T-helper 22 cell (primary cell): ENCODE data around the gene MAP2K3.

ENCODE experiments used
- DNase-seq: peaks from one replicate; pipeline ENCODE4 v3.0.0-alpha.2; 2020; ENCODE audit warnings: low read depth

MAP2K3 gene

DNA sequence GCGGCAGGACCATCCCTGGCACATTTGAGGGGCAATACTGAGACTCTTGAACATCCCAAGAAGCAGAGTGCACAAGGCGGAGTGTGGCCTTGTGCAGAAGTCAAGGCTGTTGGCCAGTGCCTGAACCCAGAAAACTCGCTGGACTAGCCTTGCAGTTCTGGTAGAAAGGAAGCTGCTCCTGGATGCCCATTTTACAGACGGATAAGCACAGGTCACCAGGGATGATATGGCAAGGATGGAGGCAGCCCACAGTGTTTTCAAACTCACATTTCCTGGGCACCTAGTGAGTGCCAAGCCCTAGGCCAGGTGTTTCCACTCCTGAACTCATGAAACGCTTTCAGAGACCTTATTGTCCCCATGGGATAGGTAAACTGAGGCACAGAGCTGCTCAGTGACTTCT, 1.7 kb upstream of the MAP2K3 start:
- DNase-seq, result no peak

- DNase-seq, result no peak
Observed at GRCh38 chr17:21283482-21284318, 811 bp upstream of the MAP2K3 start.

GRCh38 chr17:21285164-21286065, 904 bp downstream of the MAP2K3 start:
- no peak for DNase-seq

DNA sequence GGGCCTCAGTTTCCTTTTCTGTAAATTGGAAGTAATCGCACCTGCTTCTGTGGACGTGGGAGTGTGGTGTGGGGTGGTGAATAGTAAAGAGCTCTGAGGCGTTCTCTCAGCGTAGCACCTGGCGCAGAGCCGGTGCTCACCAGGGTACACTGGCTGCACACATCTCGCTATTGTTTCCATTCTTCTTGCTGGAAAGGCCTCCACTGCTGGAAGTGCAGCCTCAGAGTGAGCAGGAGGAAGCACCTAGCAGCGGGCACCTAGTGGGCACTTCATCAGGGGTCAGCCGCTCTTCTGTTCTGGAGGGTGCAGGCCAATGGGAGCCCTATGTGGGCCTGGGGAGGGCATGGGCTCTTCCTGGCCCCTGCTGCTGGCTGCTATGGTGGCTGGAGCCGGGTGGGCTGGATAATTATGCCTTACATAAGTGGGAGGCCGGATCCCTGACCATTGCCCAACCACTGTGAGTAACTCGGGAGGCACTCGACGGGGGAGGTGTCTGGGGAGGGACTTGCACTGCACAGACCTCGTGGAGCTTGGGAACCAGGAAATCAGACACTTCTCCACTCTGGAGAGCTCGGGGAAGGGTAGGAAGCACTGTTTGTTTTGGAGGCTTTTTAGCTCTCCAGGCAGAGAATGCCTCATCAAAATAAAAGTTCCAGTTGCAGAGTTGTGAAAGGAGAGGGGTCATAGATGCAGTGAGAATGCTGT, 1.7 kb downstream of the MAP2K3 start:
- DNase-seq, result no peak

DNA sequence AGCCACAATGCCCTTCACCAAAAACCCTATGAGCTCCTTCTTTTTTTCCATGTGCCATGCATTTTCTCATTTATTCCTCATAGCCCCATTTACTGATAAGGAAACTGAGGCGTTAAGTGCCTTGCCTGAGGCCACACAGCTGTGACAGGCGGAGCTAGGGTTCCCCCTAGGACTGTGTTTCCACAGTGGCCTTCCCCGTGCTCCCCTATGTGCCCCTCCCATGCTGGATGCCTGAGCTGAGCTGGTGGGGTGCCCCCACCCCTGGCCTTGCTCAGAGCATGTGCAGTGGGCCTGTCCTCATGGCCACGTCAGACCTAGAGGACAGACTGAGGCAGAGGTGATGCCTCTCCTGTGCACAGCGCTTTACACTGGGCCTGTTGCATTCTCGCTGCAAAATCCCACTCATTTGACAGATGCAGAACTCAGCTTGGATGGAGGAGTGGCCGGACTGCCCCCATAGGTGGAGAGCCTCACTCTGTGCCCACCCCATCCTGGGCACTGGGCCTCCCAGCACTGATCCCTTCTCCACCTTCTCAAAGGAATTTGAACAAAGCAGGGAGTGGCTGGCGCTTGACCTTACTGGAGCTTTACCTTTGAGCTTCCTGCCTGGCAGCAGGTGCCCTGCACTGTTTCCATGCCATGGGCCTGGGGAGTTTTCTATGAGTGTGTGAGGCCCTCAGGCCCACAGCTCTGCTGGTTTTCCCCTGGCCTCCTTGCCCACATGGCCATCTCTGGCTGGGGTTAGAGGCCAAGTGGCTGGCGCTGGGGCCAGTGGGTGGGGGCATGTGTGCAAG, 2.6 kb downstream of the MAP2K3 start:
- no peak for DNase-seq

- peak; percentile 98 for DNase-seq
Observed at GRCh38 chr17:21287703-21288449, 3.4 kb downstream of the MAP2K3 start.

DNA sequence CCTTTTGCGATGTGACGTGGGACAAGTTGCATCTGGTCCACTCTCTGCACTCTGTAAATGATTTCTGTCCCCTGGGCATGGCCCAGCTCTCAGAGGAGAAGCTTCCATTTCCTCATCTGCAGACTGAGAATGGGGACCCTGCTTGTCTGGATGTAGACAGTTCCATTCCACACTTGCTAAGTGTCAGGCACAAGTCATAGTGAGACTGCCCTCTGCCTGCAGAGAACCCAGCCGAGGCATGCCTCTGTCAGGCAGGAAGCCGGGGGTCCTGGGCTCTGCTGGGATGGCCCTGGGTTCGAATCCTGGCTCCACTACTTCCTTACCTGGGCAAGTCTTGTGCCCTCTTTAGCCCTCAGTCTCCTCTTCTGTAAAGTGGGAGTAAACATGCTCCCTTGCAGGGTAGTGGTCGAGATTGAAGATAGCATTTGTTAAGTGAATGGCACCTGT, 4.1 kb downstream of the MAP2K3 start:
- no peak for DNase-seq

DNA sequence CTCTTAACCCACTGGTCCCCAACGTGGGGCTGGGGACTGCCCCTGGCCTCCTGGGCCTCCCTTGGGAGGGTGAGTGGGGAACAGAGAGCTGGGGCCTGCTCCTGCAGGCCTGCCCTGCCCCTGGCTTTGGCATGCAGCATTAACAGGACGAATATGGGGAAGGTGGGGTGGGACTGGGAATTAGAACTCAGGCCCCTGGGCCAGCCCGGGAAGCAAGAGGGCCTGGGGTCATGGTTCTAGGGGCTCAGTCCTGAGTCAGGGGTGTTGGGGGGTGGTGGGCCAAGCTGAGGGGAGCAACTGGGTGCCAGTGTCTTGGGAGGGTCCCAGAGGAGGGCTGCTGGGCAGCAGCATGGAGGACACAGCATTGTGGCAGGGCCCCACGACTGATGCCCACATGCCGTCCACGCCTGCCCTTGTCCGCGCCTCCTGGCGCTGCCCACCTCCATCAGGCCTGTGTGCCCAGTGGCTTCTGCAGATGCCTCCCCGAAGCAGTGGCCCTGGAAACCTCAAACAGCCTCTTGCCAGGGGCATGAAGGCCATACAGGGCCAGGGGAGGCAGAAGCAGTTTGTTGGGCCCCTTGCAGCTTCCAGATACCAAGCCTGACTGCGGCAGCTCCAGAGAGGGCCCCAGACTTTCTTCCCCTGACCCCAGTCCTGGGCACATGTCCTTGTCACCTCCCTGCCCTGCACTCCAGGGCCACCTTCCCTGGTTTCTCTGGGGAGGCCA, 4.8 kb downstream of the MAP2K3 start:
- DNase-seq, result no peak

- DNase-seq, result no peak
Observed at GRCh38 chr17:21289902-21290571, 5.5 kb downstream of the MAP2K3 start.

DNA sequence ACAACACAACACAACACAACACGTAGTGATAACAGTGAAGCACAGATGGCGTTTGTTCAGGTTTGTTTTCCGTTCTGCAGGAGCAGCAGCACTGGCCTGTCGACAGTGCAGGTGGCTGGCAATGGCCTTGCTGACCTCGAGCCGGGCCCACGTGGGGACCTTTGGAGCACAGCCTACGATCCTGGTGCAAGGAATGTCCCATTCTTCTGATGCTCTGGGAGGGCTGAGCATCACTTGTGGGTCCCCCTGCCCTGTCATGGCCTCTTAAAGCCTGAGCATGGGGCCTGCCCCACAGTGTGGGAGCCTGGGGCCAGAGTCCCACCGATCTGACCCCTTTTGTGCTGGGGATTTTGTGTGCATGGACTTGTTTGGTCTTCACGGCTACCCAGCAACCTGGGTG, 6.8 kb downstream of the MAP2K3 start:
- no peak for DNase-seq

DNA sequence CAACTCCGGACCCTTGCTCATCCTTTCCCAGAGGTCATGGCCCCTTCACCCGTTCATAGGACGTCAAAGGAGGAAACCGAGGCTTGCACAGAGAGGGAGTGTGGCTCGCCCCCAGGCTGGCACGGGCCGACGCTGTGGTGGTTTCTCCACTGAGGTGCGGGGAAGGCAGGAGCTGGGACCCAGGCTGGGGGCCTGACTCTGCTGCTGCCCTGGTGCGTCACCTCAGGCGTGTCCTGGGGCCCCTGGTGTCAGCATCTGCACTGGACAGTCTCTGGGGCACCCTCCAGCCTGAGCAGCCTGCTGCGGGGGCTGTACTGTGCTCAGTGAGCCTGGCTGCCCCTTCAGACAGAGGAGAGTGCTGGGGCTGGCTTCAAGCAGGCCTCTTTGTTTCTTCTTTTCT, 7.4 kb downstream of the MAP2K3 start:
- no peak for DNase-seq

DNA sequence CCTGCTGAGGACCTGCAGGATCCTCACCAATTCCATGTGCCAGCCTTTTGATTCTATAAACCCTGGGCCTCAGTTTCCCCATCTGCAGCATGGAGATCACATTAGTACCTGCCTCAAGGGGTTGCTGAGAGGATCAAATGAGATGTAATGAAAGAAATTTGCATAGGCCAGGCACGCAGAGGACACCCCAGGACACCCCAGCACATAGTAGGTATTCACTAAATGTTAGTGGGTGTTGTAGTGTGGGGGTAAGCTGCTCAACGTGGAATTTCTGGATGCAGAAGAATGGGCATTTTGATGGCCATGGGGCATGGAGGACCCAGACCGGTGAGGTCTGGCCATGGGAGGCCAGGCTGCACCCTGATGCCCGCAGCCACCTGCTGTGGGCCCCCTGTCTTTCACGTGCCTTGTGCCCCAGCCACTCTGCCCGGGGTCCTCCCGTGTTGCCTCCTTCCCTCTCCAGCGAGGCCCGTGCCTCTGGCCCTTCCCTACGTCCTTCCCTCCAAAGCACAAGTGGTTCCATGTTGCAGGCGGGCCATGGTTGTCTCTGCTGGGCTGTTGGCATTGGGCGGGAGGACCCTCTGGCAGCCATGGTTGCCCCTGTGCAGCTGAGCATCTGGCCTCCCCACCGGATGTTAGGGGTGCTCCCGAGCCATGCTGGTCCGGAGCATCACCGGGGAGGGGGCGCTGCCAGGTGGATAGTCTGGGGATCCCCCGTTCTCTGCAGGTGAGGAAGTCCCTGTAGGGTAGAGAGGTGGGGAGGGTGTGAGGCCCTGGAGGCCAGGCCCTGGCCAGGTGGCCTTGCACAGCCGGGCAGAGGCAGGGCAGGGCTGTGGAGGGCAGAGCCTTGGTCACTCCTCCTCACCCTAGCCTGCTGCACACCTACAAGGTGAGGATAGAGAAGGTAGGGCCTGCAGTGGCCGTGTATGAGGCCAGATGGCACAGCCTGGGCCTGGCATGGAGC, 8.6 kb downstream of the MAP2K3 start:
- no peak for DNase-seq

DNA sequence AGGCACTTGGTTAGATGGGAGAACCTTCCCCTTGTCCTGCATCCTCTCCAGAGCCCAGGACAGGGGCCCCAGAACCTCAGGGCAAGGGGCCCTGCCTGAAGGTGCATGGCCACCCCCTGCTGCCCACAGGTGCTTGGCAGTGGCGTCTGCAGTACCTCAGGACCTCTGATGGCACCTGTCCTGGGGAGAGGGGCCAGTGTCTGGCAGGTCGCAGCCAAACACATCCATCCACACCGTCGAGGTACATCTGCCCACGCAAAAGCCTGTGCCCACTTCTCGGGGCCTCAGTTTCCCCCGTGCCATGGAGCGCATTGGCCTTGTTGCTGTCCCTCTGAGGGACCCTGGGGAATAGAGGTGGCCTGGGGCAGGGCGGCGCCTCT, 9.3 kb downstream of the MAP2K3 start:
- no peak for DNase-seq

DNA sequence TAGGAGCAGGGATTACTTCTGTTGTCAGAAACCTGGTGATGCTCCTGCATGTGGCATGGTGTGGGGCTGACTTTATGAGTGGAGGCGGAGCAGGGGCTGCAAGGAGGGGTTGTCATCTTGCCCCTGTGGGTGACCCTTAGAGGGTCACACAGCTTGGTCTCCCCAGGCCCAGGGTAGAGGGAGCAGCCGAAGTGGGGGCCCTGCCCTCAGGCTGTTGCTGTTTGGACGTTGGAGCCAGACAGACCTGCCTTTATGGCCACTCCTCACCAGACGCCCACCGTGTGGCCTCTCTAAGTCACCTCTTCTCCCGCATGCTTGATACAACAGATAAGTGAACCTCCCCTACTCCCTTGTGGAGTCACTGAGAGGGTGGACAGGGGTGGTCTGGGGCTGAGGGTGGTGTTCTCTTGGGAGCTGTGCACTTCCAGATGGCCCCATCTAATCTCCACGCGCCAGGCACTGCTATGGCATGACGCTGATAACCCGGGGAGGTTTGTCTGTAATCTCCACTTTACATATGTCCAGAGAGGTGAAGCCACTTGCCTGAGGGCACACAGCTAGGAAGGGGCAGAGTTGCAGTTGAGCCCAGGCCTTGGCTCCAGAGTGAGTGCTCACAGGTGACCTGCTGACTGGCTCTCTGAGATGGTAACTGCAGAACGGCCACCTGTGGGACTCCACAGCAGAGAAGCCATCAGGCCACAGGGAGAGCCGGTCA, 10.0 kb downstream of the MAP2K3 start:
- no peak for DNase-seq

- no peak for DNase-seq
Observed at GRCh38 chr17:21295036-21295952, 10.8 kb downstream of the MAP2K3 start.
